ENCODE measurements around the gene ROR2. TPM values are rescaled to one million over a fixed set of nuclear protein-coding genes. Genes with fewer than 3 reads are reported as not detected.

Gene ROR2
- total and polyA plus RNA-seq, 4 donors: 0.13 to 0.84 (median 0.52) TPM

GRCh38 chr9:91939978-91940377 is 10.1 kb downstream of the ROR2 start:
- H3K4me3 ChIP-seq (ENCODE audit: low read depth in 1 of 3, low read length in 3 of 3): no peak overlapping the region
- no peak for DNase-seq (ENCODE audit: low spot score)

GRCh38 chr9:91937727-91938126 is 12.3 kb downstream of the ROR2 start:
- H3K4me3 ChIP-seq (ENCODE audit: low read depth in 1 of 3, low read length in 3 of 3): no peak overlapping the region
- H3K4me1 ChIP-seq (ENCODE audit: control insufficient read depth in 4 of 4, insufficient read depth in 4 of 4, low read length in 3 of 4): no peaks in the 10 kb centered on the region
- H3K9me3 ChIP-seq (ENCODE audit: control insufficient read depth in 4 of 4, low read length in 3 of 4): peaks cover 0 to 3% (median 0%) of the 10 kb centered on the region in 4 donors
- no peaks in the 10 kb centered on the region for H3K27me3 ChIP-seq (ENCODE audit: control insufficient read depth in 4 of 4, insufficient read depth in 4 of 4, low read length in 3 of 4)
- DNase-seq (ENCODE audit: low spot score): no peak
- no peak overlapping the region for H3K9ac ChIP-seq (ENCODE audit: low read depth in 1 of 2, low read length in 2 of 2)
- H3K36me3 ChIP-seq (ENCODE audit: control insufficient read depth in 4 of 4, insufficient read depth in 3 of 4, low read depth in 1 of 4, low read length in 3 of 4): no peaks in the 10 kb centered on the region
- WGBS: 78% methylated on average over 5 of the region's 5 CpGs
- no peak overlapping the region for H3K27ac ChIP-seq (ENCODE audit: low read depth in 1 of 2, low read length in 2 of 2)
- TF ChIP-seq HNF4G (IDR thresholded peaks at IDR 0.05) (no peak), SP1 (IDR thresholded peaks at IDR 0.05) (no peak), FOXA2 (IDR thresholded peaks at IDR 0.05) (no peak), ATF3 (IDR thresholded peaks at IDR 0.05) (no peak), HNF4A (conservative IDR thresholded peaks at IDR 0.05) (no peak), NR2F2 (IDR thresholded peaks at IDR 0.05) (no peak), ZBTB33 (IDR thresholded peaks at IDR 0.05) (no peak), TAF1 (conservative IDR thresholded peaks at IDR 0.05) (no peak), YY1 (IDR thresholded peaks at IDR 0.05) (no peak), MAX (IDR thresholded peaks at IDR 0.05) (no peak), RXRA (IDR thresholded peaks at IDR 0.05) (no peak), REST (IDR thresholded peaks at IDR 0.05) (no peak)

More at GRCh38 chr9:91939978-91940377, 10.1 kb downstream of the ROR2 start:
- Histone ChIP-seq H3K9me3 (ENCODE audit: control insufficient read depth in 4 of 4, low read length in 3 of 4) (peaks cover 0 to 3% (median 0%) of the 10 kb centered on the region in 4 donors), H3K9ac (ENCODE audit: low read depth in 1 of 2, low read length in 2 of 2) (no peak overlapping the region), H3K27me3 (ENCODE audit: control insufficient read depth in 4 of 4, insufficient read depth in 4 of 4, low read length in 3 of 4) (no peaks in the 10 kb centered on the region), H3K4me1 (ENCODE audit: control insufficient read depth in 4 of 4, insufficient read depth in 4 of 4, low read length in 3 of 4) (no peaks in the 10 kb centered on the region), H3K36me3 (ENCODE audit: control insufficient read depth in 4 of 4, insufficient read depth in 3 of 4, low read depth in 1 of 4, low read length in 3 of 4) (no peaks in the 10 kb centered on the region), H3K27ac (ENCODE audit: low read depth in 1 of 2, low read length in 2 of 2) (no peak overlapping the region)
- no peak for TF ChIP-seq MAX (IDR thresholded peaks at IDR 0.05)
- no peak for TF ChIP-seq ATF3 (IDR thresholded peaks at IDR 0.05)
- no peak for TF ChIP-seq HNF4G (IDR thresholded peaks at IDR 0.05)
- TF ChIP-seq REST (IDR thresholded peaks at IDR 0.05): no peak
- no peak for TF ChIP-seq YY1 (IDR thresholded peaks at IDR 0.05)
- TF ChIP-seq SP1 (IDR thresholded peaks at IDR 0.05): no peak
- TF ChIP-seq HNF4A (conservative IDR thresholded peaks at IDR 0.05): no peak
- no peak for TF ChIP-seq TAF1 (conservative IDR thresholded peaks at IDR 0.05)
- no peak for TF ChIP-seq GABPA (IDR thresholded peaks at IDR 0.05 in 1 of 2, conservative IDR thresholded peaks at IDR 0.05 in 1 of 2)
- TF ChIP-seq FOXA1 (IDR thresholded peaks at IDR 0.05): no peak
- no peak for TF ChIP-seq EGR1 (IDR thresholded peaks at IDR 0.05; ENCODE audit: low read depth in 2 of 2)
- WGBS: 68% methylated on average over 7 of the region's 7 CpGs

Measured in liver (tissue), 9 donors.